Measurements from ENCODE around the gene LRRC8E. TPM values are rescaled to one million over a fixed set of nuclear protein-coding genes. Genes with fewer than 3 reads are reported as not detected.

Gene LRRC8E
- total RNA-seq, 2 donors from 2014 or later = 2.8 to 3.4 TPM

- Histone ChIP-seq H3K27me3 (ENCODE audit: control insufficient read depth, insufficient read depth, low read length, poor library complexity, severe bottlenecking) (no peaks in the 10 kb centered on the region), H3K36me3 (ENCODE audit: control insufficient read depth, insufficient read depth, low read length) (peaks cover 63% of the 10 kb centered on the region), H3K4me3 (ENCODE audit: low read length) (no peak overlapping the region), H3K27ac (ENCODE audit: low read depth, low read length) (no peak overlapping the region), H3K9me3 (ENCODE audit: control insufficient read depth, low read length) (no peaks in the 10 kb centered on the region), H3K9ac (ENCODE audit: extremely low read depth, low read length, poor library complexity, severe bottlenecking) (no peak overlapping the region), H3K4me1 (ENCODE audit: control insufficient read depth, insufficient read depth, low read length) (no peaks in the 10 kb centered on the region)
- 93 to 96% methylated on average over 11 to 36 of the region's 36 CpGs for WGBS, 2 experiments (ENCODE audit: insufficient coverage in 1 of 2, insufficient read length in 1 of 2)
- peaks cover 25% of the 10 kb centered on the region for H3K36me3 Mint-ChIP-seq (ENCODE audit: low read depth)
- no peak overlapping the region for H3K4me3 Mint-ChIP-seq
- no peaks in the 10 kb centered on the region for H3K27me3 Mint-ChIP-seq (ENCODE audit: insufficient read depth)
- peaks cover 2% of the 10 kb centered on the region for H3K4me1 Mint-ChIP-seq
- H3K9me3 Mint-ChIP-seq = no peaks in the 10 kb centered on the region
- DNase-seq = no peak
- no peak overlapping the region for H3K27ac Mint-ChIP-seq
- no peak for TF ChIP-seq CTCF (conservative IDR thresholded peaks at IDR 0.05)
Observed at GRCh38 chr19:7931221-7932061, 43.1 kb downstream of the LRRC8E start.

- Histone ChIP-seq H3K27ac (ENCODE audit: low read depth, low read length) (no peak overlapping the region), H3K4me3 (ENCODE audit: low read length) (no peak overlapping the region), H3K9ac (ENCODE audit: extremely low read depth, low read length, poor library complexity, severe bottlenecking) (no peak overlapping the region), H3K36me3 (ENCODE audit: control insufficient read depth, insufficient read depth, low read length) (peaks cover 64% of the 10 kb centered on the region), H3K27me3 (ENCODE audit: control insufficient read depth, insufficient read depth, low read length, poor library complexity, severe bottlenecking) (no peaks in the 10 kb centered on the region), H3K9me3 (ENCODE audit: control insufficient read depth, low read length) (no peaks in the 10 kb centered on the region), H3K4me1 (ENCODE audit: control insufficient read depth, insufficient read depth, low read length) (no peaks in the 10 kb centered on the region)
- WGBS, 2 experiments (ENCODE audit: insufficient coverage in 1 of 2, insufficient read length in 1 of 2) = 93 to 97% methylated on average over 18 to 32 of the region's 32 CpGs
- H3K4me1 Mint-ChIP-seq = no peaks in the 10 kb centered on the region
- H3K27me3 Mint-ChIP-seq (ENCODE audit: insufficient read depth) = no peaks in the 10 kb centered on the region
- H3K4me3 Mint-ChIP-seq = no peak overlapping the region
- peaks cover 26% of the 10 kb centered on the region for H3K36me3 Mint-ChIP-seq (ENCODE audit: low read depth)
- no peaks in the 10 kb centered on the region for H3K9me3 Mint-ChIP-seq
- H3K27ac Mint-ChIP-seq = no peak overlapping the region
- no peak for DNase-seq
- no peak for TF ChIP-seq CTCF (conservative IDR thresholded peaks at IDR 0.05)
Observed at GRCh38 chr19:7932276-7932929, 44.1 kb downstream of the LRRC8E start.

GRCh38 chr19:7932930-7933300, 44.6 kb downstream of the LRRC8E start:
- Histone ChIP-seq H3K9ac (ENCODE audit: extremely low read depth, low read length, poor library complexity, severe bottlenecking) (no peak overlapping the region), H3K4me3 (ENCODE audit: low read length) (no peak overlapping the region), H3K36me3 (ENCODE audit: control insufficient read depth, insufficient read depth, low read length) (peaks cover 66% of the 10 kb centered on the region), H3K27me3 (ENCODE audit: control insufficient read depth, insufficient read depth, low read length, poor library complexity, severe bottlenecking) (no peaks in the 10 kb centered on the region), H3K27ac (ENCODE audit: low read depth, low read length) (no peak overlapping the region), H3K9me3 (ENCODE audit: control insufficient read depth, low read length) (no peaks in the 10 kb centered on the region), H3K4me1 (ENCODE audit: control insufficient read depth, insufficient read depth, low read length) (no peaks in the 10 kb centered on the region)
- H3K4me3 Mint-ChIP-seq = no peak overlapping the region
- no peak for DNase-seq
- H3K9me3 Mint-ChIP-seq = no peaks in the 10 kb centered on the region
- H3K36me3 Mint-ChIP-seq (ENCODE audit: low read depth) = peaks cover 30% of the 10 kb centered on the region
- no peaks in the 10 kb centered on the region for H3K4me1 Mint-ChIP-seq
- no peaks in the 10 kb centered on the region for H3K27me3 Mint-ChIP-seq (ENCODE audit: insufficient read depth)
- WGBS, 2 experiments (ENCODE audit: insufficient coverage in 1 of 2, insufficient read length in 1 of 2) = 92 to 96% methylated on average over 8 to 10 of the region's 10 CpGs
- TF ChIP-seq CTCF (conservative IDR thresholded peaks at IDR 0.05) = no peak
- H3K27ac Mint-ChIP-seq = no peak overlapping the region

Measured in endodermal cell (in vitro differentiated cells).